RKO (cell line): ENCODE data around the gene NIPAL3.
"Not testable (repeated sequence)": the region's sequence is repeated elsewhere in the genome, so short reads cannot be mapped to it uniquely, and the experiment has no call there.

ENCODE experiments used
- DNase-seq: peaks from one replicate; pipeline ENCODE4 v3.0.0-alpha.2; 2016; ENCODE audit warnings: low spot score

Gene NIPAL3

DNA sequence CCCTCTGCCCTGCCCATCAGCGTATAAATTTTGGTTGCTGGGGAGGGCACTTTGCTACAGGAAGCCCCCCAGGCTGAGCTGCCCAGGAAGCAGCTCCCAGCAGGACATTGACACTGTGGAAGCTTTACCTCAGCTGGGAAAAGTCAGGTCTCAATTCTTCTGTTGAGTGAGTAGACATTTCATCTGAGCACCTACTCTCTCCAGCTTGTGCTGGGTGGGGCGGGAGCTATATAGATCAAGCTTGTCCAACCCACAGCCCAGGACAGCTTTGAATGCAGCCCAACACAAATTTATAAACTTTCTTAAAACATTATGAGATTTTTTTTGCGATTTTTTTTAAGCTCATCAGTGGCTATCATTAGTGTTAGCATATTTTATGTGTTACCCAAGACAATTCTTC is 9.4 kb downstream of the NIPAL3 start:
- DNase-seq = no peak

DNA sequence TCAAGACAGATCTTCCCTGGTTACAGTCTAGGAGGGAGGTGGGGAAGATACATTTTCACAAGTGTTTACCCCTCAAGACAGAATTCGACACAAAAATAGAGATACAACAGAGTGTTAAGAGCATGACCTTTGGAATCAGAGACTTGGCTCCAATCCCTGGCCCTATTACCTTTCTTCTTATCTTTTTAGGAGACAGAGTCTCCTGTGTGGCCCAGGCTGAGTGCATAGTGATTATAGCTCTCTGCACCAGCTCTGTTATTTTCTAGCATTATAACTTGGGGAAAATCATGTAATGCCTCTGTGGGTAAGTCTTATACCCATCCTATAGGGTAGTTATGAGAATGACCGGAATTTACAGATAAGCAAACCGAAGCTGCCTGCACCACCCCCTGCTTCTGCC is 9.8 kb downstream of the NIPAL3 start:
- DNase-seq = no peak

DNA sequence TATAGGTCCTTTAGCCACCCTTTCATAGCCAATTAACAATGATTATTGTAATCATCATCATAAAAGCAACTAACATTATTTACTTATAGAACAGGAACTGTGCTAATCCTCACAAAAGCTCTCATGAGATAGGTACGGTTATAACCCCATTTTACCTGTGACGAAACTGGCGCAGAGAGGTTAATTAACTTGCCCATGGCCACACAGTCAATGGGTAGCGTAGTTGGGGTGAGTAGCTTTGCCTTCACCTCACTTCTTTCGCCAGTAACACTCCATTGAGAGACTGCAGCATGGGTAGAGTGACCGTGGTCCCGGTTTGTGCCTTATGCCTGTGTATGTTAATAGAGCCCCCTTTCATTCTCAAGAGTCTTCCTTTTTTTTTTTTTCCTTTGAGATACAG is 10.3 kb downstream of the NIPAL3 start:
- DNase-seq = no peak

DNA sequence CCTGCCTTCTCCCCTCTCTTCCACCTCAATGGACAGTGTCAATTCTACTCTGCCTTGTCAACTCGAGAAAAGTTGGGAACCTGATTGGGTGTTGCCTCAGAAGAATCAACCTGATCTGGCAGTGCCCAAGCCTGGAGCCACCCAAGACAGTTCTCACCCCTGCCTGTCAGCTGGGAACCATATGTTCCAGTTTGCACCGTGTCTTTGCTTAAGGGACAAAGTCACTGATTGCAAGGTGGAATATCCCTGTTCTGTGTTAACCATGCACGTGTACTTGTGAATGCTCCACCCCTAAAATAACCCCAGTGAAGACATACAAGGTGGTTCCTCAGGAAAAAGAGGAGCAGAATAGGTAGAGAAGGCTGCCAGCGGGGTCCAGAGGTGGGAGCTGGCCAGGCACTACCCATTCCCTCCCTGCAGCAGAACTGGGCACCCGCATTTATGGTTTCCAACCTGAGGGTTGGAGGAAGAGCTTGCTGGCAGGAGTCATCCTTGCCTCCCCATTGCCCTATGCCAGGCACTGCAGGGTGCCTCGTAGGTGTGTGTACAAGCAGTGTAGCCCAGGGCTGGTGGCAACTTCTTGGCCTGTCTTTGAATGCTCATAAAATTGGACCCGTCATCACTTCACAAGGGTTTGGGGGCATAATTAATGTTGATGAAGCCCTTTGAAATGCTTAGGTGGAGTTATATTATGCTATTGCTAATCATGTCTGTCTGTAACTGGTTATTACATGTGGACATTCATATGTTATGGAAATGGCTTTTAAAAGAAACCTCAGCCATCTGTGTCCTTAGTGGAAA is 11.3 kb downstream of the NIPAL3 start:
- no peak for DNase-seq

DNA sequence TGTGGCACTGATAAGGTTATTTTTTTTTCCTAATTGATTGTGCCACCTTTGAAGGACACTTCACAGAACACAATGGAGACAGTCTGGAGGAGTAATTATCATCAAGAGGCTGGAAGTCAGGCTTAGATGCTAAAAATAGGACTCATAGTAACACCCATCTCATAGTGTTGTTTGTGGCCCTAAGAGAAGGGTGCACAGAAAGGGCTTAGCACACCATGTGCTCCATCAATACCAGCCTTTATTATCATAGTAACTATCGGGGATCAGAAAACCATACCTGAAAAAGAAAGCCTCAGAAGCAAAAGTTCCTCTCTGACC is 11.9 kb downstream of the NIPAL3 start:
- no peak for DNase-seq

DNA sequence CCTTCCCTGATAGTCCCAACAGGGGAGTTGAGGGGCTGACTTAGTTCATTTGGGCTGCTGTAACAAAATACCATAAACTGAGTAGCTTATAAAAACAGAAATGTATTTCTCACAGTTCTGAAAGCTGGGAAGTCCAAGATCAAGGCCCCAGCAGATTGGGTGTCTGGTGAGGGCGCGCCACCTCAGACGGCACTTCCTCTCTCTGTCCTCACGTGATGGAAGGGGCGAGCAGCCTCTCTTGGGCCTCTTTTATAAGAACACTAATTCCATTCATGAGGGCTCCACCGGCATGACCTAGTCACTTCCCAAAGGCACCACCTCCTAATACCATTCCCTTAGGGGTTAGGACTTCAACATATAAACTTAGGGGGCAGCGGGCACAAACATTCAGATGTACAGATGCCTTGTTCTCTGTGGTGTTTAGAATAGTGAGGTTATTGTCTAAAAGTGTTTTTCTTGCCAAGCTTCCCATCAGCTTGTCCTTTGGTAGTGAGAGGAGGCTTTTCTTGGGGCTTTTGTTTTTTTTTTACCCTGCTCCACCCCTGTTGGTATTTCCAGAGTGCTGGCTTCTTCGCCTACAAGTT is 20.3 kb downstream of the NIPAL3 start:
- DNase-seq = no peak

DNA sequence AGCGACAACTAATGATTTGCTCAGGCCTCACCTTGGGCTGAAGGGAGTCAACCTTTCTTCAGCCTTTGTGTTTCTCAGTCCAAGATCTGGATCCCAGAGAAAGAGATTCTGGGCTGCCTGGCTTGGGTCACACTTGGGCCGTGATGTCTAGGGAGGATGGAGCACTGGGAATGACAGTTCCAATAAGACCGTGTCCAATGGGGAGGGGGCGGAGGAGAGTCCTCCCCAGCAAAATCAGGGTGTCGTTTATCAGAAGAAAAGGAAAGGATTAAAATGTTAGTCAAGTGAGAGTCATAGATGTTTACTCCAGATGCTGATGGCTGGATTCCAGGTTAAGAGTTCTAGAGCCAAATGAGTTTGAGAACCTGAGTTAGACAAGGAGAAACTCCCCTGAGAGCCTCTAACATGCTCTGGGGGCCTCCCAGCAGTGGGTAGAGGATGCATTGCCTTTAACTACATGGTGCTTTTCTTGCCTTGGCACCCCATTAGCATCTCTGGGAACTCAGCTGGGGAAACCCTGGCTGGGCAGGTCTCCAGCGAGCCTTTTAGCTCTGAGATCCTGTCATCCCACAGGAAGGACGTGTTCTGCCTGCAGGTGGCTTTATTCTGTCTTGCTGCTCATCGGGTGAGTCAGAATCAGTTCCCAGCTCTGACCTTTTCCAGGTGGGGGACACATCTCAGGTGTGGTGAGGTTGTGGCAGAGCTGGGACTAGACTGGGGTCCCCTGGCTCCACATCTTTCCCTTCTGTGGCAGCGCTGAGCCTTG is 22.2 kb downstream of the NIPAL3 start:
- DNase-seq = no peak

DNA sequence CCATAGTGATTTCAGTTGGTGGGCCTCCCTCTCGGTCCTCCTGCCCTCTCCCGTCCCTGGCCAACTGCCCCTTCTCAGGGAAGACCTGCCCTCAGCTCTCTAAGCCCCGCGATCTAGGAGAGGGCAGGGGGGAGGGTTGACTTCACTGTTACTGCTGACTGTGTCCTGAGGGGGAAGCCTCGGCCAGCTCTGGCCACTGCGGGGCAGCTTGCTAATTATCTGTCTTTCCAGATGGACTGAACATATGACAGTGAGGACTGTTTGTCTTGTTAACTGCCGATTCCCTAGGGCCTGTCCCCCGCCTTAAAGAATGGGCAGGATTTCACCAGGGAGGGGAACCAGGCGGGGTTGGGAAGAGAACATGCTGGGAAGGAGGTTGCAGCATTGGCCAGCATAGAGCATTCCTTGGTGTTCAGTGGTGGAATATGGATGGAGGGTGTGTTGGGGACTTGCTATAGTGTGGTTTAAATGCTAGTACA is 22.9 kb downstream of the NIPAL3 start:
- no peak for DNase-seq

DNA sequence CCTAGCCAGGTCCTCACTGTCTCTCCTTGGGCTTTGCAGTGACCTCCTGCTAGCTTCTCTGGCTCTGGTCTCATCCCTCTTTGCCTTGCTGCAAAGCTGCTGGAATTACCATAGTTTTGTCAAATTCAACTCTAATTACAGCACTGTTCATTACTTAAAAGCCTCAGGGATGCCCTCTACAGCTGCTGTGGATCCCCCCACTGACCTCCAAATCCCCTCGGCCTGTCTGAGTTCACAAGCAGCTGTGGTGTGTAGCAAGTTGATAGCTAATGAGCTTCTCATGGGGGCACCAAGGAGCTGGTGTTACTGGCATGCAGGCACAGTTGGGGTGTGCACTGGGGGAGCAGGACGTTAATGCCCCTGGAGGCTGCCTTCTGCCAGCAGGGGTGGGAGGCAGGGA is 24.8 kb downstream of the NIPAL3 start:
- no peak for DNase-seq

DNA sequence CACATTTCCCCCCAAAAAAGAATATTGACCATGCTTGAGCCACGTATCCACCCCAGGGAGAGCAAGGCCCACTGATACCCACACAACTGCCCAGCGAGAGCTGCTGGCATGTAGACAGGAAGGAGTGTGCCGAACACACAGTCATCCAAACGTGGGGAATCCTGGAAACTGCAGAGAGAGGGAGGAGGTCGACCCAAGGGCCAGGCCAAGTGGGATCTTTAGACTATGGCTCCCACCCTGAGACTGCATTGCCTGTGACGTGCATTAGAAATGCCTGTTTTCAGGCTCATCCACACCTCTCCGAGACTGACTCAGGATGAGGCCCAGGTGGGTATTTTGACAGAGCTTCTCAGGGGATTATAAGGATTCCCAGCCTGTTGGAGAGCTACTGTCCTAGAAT is 25.9 kb downstream of the NIPAL3 start:
- DNase-seq = no peak

DNA sequence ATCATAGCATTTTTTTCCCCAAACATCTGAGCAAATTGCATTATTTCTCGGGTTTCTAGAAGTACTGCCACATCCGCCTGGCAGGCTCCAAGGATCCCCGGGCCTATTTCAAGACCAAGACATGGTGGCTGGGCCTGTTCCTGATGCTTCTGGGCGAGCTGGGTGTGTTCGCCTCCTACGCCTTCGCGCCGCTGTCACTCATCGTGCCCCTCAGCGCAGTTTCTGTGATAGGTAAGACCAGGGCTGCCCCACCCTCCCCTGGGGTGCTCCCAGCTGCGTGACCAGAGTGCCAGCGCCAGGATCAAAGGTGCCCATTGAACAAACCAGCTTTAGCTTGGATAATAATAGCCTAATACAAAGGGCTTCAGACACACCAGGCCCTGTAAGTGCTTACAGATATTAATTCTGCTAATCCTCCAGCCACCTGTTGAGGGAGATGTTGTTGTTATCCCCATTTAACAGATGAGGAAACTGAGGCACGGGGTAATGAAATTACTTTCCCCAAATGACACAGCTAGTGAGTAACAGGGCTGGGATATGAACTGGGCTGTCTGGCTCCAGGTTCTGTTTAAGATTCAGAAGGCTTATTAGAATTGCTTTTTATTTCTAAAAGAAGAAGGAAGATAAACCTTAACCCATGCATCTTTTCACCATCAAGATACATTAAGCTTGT is 26.5 kb downstream of the NIPAL3 start:
- DNase-seq = no peak

DNA sequence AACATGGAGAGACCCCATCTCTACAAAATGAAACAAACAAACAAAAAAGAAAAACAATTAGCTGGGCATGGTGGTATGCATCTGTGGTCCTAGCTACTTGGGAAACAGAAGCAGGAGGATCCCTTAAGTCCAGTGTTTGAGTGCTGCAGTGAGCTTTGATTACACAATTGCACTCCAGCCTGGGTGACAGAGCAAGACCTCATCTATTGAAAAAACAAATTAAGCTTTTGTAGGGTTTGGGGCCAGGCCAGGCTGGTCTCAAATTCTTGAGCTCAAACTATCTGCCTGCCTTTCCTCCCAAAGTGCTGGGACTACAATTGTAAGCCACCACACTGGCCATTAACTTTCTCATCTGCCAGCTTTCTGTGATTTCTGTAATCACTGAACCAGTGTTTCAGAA is 27.2 kb downstream of the NIPAL3 start:
- DNase-seq = no peak

DNA sequence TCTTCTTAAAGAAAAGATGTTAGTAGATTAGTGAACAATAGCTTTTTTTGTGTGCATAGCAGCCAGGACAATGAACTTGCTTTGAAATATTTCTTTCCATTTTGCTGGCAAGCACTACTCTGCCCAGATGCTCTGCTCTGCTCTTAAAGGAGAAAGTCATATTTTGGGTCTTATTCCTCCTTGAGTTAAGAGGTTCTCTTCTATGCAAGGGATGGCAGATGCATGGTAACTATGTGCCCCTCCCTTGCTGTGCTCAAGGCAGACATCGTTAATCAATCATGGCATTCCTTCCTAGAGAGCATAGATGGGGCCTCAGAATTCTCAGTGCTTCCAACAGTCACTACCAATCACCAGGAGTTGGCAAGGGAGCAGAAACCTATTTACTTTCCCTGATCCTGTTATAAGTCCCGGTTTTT is 27.6 kb downstream of the NIPAL3 start:
- DNase-seq = no peak

DNA sequence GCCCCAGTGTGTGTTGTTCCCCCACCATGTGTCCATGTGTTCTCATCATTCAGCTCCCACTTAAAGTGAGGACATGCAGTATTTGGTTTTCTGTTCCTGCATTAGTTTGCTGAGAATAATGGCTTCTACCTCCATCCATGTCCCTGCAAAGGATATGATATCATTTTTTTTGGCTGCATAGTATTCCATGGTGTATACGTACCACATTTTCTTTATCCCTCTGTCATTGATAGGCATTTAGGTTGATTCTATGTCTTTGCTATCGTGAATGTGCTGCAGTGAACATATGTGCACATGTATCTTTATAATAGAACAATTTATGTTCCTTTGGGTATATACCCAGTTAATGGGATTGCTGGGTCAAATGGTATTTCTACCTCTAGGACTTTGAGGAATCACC is 30.8 kb downstream of the NIPAL3 start:
- not testable (repeated sequence) for DNase-seq

DNA sequence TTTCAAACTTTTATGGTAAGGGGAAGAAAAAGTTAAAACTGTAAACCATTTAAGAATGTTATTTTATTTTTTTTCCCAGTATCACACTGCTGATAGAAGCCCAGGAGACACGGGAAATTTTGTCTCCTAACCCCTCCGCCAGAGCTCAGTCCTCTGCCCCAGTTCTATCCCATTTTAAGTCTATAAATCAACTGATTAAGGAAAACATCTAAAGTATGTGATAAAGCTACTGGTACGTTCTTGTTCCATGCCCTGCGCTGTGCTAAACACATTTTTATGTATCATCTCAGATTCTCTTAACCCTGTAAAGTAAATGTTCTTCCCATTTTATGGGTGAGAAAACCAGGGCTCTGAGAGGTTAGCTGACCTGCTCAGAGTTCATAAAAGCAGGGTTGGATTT is 34.7 kb downstream of the NIPAL3 start:
- DNase-seq = no peak

DNA sequence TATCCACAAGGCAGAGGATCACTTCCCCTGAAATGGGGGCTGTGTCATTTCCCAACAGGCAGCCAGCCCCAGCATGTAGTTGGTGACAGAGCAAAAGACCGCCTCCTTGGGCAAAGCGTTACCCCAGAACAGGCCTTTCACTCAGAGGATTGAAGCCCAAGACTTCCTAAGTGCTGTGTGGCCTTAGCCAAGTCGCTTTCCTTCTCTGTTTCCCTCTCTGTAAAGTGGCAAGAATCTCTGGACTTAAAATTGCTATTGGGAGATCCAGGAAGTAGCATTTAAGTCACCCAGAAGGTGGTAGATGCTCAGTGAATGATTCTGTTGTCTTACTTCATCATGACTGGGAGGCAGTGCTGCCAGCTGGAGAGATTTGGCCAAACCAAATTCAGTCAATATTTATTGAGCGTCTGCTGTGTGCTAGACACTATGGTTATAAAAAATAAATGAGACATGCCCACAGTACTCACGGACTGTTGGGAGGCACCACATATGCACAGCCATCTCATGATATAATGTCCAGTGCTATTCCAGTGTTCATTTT is 35.3 kb downstream of the NIPAL3 start:
- DNase-seq = no peak

DNA sequence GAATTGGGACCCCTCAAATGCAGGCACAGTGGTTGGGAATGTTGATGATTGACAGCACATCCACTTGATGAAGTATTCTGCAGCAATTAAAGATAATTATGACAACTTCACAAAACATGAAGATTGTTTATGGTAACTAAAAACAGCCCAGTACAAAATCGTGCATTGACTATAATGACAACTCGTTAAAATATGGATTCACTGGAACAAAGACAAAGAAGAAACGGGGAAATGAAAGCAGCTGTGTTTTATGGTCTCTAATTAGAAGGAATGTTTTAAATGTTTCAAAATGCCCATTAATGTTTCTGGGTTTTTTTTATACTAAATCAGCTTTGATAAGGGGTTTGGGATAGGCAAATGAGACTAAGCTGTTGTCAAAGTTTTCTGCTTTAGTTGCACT is 36.1 kb downstream of the NIPAL3 start:
- no peak for DNase-seq

DNA sequence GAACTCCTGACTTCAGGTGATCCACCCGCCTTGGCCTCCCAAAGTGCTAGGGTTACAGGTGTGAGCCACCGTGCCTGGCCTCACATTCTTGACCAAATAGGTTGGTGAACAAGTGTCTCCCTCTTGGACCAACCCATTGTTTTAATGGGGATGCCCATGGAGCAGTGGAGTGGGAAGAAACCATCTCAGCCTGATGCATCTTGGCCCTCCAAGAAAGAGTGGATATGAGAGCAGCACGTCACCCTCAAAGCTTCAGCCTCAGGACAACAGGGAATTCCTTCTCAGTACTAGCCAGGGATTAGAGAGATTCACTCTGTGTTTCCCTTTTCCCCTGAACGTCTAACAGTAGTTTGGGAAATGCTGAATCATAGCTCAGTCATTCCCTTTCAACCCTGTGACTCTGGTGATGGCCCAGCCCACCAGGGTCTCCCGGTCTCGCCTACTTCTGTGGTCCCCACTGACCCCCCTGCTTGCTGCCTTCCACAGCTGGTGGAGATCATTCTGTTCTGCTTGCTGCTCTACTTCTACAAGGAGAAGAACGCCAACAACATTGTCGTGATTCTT is 37.4 kb downstream of the NIPAL3 start:
- DNase-seq = no peak

DNA sequence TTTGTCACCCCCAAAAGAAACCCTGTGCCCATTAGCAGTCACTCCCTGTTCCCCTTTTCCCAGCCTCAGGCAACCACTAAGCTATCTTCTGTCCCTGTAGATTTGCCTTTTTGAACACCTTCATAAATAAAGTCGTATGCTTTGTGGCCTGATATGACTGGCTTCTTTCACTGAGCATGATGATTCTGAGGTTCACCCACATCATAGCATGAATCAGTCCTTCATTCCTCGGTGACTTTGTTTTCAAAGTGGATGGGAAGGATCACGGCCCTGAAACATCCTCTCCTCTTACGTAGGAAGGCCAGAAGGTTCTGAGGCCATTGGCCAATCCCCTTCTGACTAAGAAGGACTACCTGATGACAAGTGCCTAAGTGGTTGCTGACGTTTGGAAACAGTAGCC is 39.1 kb downstream of the NIPAL3 start:
- DNase-seq = no peak

DNA sequence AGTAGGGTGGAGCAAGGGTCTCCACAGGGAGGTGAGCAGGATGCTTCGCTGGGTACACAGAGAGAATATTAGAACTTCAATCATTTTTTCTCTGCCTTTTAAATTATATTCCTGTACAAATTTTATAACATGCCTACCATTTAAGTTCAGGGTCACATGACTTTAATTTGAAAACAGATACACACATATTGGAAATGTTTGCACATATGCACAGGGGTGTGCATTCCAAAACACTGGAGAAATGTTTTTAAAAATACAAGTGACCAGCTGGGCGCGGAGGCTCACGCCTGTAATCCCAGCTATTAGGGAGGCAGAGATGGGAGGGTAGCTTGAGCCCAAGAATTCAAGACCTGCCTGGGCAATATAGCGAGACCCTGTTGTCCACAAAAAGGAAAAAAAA is 39.7 kb downstream of the NIPAL3 start:
- no peak for DNase-seq

DNA sequence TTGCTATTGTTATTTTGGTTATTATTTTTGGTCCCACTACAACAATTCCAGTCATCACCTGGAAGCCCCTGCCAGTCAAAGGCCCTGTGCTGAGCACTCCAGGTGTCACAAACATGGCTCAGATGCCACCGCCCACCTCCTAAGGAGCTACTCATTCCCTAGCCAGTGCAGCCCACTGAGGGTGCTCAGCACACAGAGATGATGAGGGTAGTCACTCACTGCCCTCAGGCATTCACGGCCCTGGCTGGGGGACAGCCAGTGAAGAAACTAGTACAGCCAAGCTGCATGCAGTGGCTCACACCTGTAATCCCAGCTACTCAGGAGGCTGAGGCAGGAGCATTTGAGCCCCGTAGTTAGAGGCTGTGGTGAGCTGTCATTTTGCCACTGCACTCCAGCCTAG is 42.3 kb downstream of the NIPAL3 start:
- no peak for DNase-seq
